ENCODE measurements around the gene TMPRSS2. TPM values are rescaled to one million over a fixed set of nuclear protein-coding genes. Genes with fewer than 3 reads are reported as not detected.

The TMPRSS2 gene
- total and polyA plus RNA-seq, 7 donors = 0.03 to 0.15 (median 0.10) TPM; not detected in 3

DNA sequence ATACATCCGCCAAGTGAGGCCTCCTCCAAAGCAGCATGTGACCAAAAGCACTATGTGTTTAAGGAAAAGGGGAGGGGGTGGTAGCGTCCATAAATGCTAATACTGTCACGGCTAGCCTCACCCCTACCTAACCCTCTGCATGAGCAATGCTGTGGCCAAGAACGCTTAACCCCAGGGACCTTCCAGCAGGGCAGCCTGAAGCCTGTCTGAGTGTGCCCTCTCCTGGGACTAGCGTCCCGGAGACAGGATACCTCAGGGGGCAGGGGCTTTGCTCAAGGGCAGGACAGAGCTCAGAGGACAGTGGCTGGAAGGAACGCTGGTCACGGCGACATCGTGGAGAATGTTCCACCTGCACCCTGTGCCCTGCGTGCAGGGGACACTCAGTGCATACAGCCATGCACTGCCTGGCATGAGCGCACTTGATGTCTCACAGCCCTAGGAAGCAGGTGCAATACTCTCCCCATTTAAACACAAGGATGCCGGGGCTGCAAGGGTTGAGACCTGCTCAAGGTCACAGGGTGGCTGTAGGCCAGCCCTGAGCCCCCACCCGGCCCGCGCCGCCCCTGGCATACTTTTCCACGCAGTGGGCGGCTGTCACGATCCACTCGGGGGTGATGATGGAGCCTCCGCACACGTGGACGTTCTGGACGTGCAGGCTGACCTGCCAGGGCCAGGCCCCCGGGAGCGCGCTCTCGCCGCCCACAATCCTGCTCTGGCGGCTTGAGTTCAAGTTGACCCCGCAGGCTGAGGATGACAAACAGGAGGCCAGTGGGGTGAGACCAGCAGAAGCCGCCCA, 35.0 kb downstream of the TMPRSS2 start:
- Histone ChIP-seq H3K27ac (no peak overlapping the region), H3K27me3 (ENCODE audit: insufficient read depth in 3 of 3, low read length in 2 of 3) (peaks cover 0 to 23% (median 0%) of the 10 kb centered on the region in 3 donors), H3K9me3 (no peaks in the 10 kb centered on the region), H3K36me3 (ENCODE audit: insufficient read depth in 1 of 2, low read depth in 1 of 2) (no peaks in the 10 kb centered on the region), H3K4me3 (no peak overlapping the region), H3K4me1 (no peaks in the 10 kb centered on the region)
- 78 to 80% (median 78%) methylated on average over 33 of the region's 33 CpGs for WGBS, 3 donors
- ATAC-seq = no peak
- intact Hi-C loops (cut with DNase I) = no loop called here
- TF ChIP-seq CTCF (IDR thresholded peaks at IDR 0.05) = no peak
- DNase-seq = no peak

GRCh38 chr21:41470054-41470453, 37.9 kb downstream of the TMPRSS2 start:
- DNase-seq (no peak), ATAC-seq (no peak)
- Histone ChIP-seq H3K9me3 (no peaks in the 10 kb centered on the region), H3K4me3 (no peak overlapping the region), H3K4me1 (no peaks in the 10 kb centered on the region), H3K27ac (no peak overlapping the region), H3K27me3 (ENCODE audit: insufficient read depth in 3 of 3, low read length in 2 of 3) (peaks cover 0 to 29% (median 0%) of the 10 kb centered on the region in 3 donors), H3K36me3 (ENCODE audit: insufficient read depth in 1 of 2, low read depth in 1 of 2) (no peaks in the 10 kb centered on the region)
- intact Hi-C loops (cut with DNase I) = no loop called here
- 60 to 73% (median 67%) methylated on average over 5 of the region's 5 CpGs for WGBS, 3 donors
- TF ChIP-seq CTCF (IDR thresholded peaks at IDR 0.05) = no peak

GRCh38 chr21:41466024-41466820, 41.7 kb downstream of the TMPRSS2 start:
- no peak overlapping the region for H3K4me3 ChIP-seq

DNA sequence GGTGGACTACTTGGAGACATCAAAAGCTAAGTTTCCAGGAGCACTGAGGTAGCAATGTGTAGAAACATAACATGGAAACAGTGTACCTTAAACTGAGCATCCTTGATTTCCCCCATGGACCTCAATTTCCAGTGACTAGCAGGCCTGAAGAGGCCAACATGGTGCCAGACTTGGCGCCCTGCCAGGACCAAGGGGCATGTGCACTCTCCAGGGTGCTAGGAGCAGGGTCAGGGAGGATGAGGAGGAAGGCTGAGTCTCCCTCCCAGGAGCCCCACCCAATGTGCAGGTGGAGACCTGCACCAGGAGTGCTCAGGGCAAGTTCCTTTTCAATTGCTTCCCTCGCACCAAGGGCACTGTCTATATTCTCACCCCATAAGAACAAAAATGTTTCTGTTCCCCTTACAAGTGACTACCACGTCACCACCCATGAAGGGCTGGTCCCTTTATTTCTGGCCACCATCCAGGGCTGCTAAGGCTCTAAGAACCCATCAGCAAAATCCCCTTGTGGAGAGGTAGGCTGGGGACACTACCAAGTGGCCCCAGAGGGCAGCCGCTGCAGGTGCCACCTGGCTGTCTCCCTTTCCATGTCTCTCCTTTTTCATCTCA, 42.7 kb downstream of the TMPRSS2 start:
- Histone ChIP-seq H3K27ac (no peak overlapping the region), H3K9me3 (no peaks in the 10 kb centered on the region), H3K36me3 (ENCODE audit: insufficient read depth in 1 of 2, low read depth in 1 of 2) (no peaks in the 10 kb centered on the region), H3K4me1 (no peaks in the 10 kb centered on the region), H3K4me3 (no peak overlapping the region), H3K27me3 (ENCODE audit: insufficient read depth in 3 of 3, low read length in 2 of 3) (peaks cover 0 to 18% (median 0%) of the 10 kb centered on the region in 3 donors)
- 89 to 91% (median 89%) methylated on average over 4 of the region's 4 CpGs for WGBS, 3 donors
- DNase-seq (no peak), ATAC-seq (no peak)
- no peak for TF ChIP-seq CTCF (IDR thresholded peaks at IDR 0.05)
- intact Hi-C loops (cut with DNase I) = no loop called here

More at GRCh38 chr21:41466024-41466820, 41.7 kb downstream of the TMPRSS2 start:
- no peaks in the 10 kb centered on the region for H3K36me3 ChIP-seq (ENCODE audit: insufficient read depth in 1 of 2, low read depth in 1 of 2)
- DNase-seq = no peak
- peaks cover 0 to 24% (median 0%) of the 10 kb centered on the region in 3 donors for H3K27me3 ChIP-seq (ENCODE audit: insufficient read depth in 3 of 3, low read length in 2 of 3)
- no peaks in the 10 kb centered on the region for H3K9me3 ChIP-seq
- WGBS, 3 donors = 81 to 82% (median 81%) methylated on average over 23 of the region's 23 CpGs
- TF ChIP-seq CTCF (IDR thresholded peaks at IDR 0.05) = no peak
- intact Hi-C loops (cut with DNase I) = no loop called here
- H3K27ac ChIP-seq = no peak overlapping the region
- no peak for ATAC-seq
- no peaks in the 10 kb centered on the region for H3K4me1 ChIP-seq

Data from psoas muscle (tissue), 8 donors.